Endothelial cell of umbilical vein (primary cell): ENCODE results near the gene SH3BGRL. TPM values are rescaled to one million over a fixed set of nuclear protein-coding genes. Genes with fewer than 3 reads are reported as not detected.
"Not testable (repeated sequence)": the region's sequence is repeated elsewhere in the genome, so short reads cannot be mapped to it uniquely, and the experiment has no call there.

Experiments
- BruUV-seq: library from RNA; stranded (reverse); fragments of 400-500 nt; replicated peaks from 2 replicates; lab custom pipeline; 2021; lab: Mats Ljungman, UMichigan
- CTCF ChIA-PET: fragments of 300-600, 350-600 bp; sonication (Branson Sonifier 250); formaldehyde crosslinking; loops from one replicate; lab custom pipeline; 2021; ENCODE audit warnings: antibody characterized with exemption, inconsistent platforms; lab: Charles Lee
- POLR2A ChIA-PET: fragments of 300-600, 350-600 bp; sonication (Branson Sonifier 250); formaldehyde crosslinking; loops from one replicate; lab custom pipeline; 2021; ENCODE audit warnings: antibody characterized with exemption, inconsistent platforms; lab: Charles Lee
- DNase-seq: peaks from one replicate; pipeline ENCODE4 v3.0.0-alpha.2; 2011; ENCODE audit warnings: low read depth, low spot score
- FAIRE-seq: peaks from 2 replicates; lab custom pipeline; 2011; peaks lifted over from hg19 to GRCh38; lab: Jason Lieb, UNC
- H2AFZ ChIP-seq: 2 replicates; pipeline ENCODE4 v1.6.0; 2012; ENCODE audit warnings: low read depth, low read length, control low read depth, inconsistent platforms
- H3K27ac ChIP-seq: 2 replicates; pipeline ENCODE4 v1.5.1; 2011; ENCODE audit warnings: low read depth, mild to moderate bottlenecking, control low read depth, low read length, moderate library complexity; ENCODE audit not compliant: insufficient read depth
- H3K27me3 ChIP-seq, 2 experiments: 2 replicates each; pipeline versions ENCODE4 v1.6.0 to v1.6.1; 2011; ENCODE audit warnings: low read length in 2 of 2, mixed read lengths in 1 of 2; ENCODE audit not compliant: control insufficient read depth in 2 of 2, insufficient read depth in 2 of 2
- H3K36me3 ChIP-seq, 2 experiments: 2 replicates in 1 of 2; 3 replicates in 1 of 2; pipeline ENCODE4 v1.5.1; 2011; ENCODE audit warnings: low read length in 2 of 2, mild to moderate bottlenecking in 1 of 2, moderate library complexity in 1 of 2; ENCODE audit not compliant: control insufficient read depth in 2 of 2, insufficient read depth in 2 of 2; ENCODE audit errors: extremely low read depth in 1 of 2
- H3K4me1 ChIP-seq: 3 replicates; pipeline ENCODE4 v1.5.1; 2011; ENCODE audit warnings: mild to moderate bottlenecking, low read length; ENCODE audit not compliant: control insufficient read depth, insufficient read depth; ENCODE audit errors: extremely low read depth
- H3K4me2 ChIP-seq: 2 replicates; pipeline ENCODE4 v1.6.1; 2011; ENCODE audit warnings: low read length, control low read depth, mixed read lengths; ENCODE audit not compliant: insufficient read depth
- H3K4me3 ChIP-seq, 3 experiments: fragments of 200-600 bp in 1 of 3; sonication (generic), shearing (Covaris generic) in 1 of 3; replicated peaks in 1 of 3; 2 replicates each; pipeline ENCODE4 v1.5.1; 2011 to 2016; ENCODE audit warnings: control low read depth in 3 of 3, low read length in 3 of 3, mild to moderate bottlenecking in 2 of 3, inconsistent platforms in 1 of 3, low read depth in 1 of 3, moderate library complexity in 1 of 3; ENCODE audit not compliant: insufficient read depth in 1 of 3
- H3K79me2 ChIP-seq: 2 replicates; pipeline ENCODE4 v1.6.0; 2012; ENCODE audit warnings: low read length, inconsistent platforms; ENCODE audit not compliant: control insufficient read depth, insufficient read depth
- H3K9ac ChIP-seq: replicated peaks from 2 replicates; pipeline ENCODE3; 2011; ENCODE audit warnings: low read length, control low read depth; ENCODE audit not compliant: insufficient read depth; ENCODE audit errors: extremely low read depth
- H3K9me1 ChIP-seq: replicated peaks from 3 replicates; pipeline ENCODE4 v1.6.0; 2011; ENCODE audit warnings: mild to moderate bottlenecking, low read length; ENCODE audit not compliant: control insufficient read depth, insufficient read depth; ENCODE audit errors: extremely low read depth
- H3K9me3 ChIP-seq: replicated peaks from 2 replicates; pipeline ENCODE4 v1.5.1; 2012; ENCODE audit warnings: low read length, inconsistent platforms; ENCODE audit not compliant: control insufficient read depth, insufficient read depth
- H4K20me1 ChIP-seq: replicated peaks from 2 replicates; pipeline ENCODE3; 2011; ENCODE audit warnings: mild to moderate bottlenecking, low read length; ENCODE audit not compliant: control insufficient read depth, insufficient read depth; ENCODE audit errors: extremely low read depth
- CTCF ChIP-seq, 2 donors: IDR thresholded peaks; 1 replicate in 1 of 2; 2 replicates in 1 of 2; pipeline ENCODE4 v1.5.1; 2011; ENCODE audit warnings: low read length in 2 of 2, mild to moderate bottlenecking in 2 of 2, moderate library complexity in 2 of 2, control low read depth in 1 of 2, inconsistent platforms in 1 of 2, low read depth in 1 of 2; ENCODE audit not compliant: insufficient read depth in 1 of 2; ENCODE audit errors: extremely low read depth in 1 of 2
- POLR2A ChIP-seq: IDR thresholded peaks from 2 replicates; pipeline ENCODE4 v1.6.1; 2012; ENCODE audit warnings: low read depth, mild to moderate bottlenecking, control low read depth, low read length
- dilution Hi-C: fragments of 300-500 bp; cut with MboI; formaldehyde crosslinking; loops from one replicate; pipeline ENCODE4 v1.15.0; 2019; ENCODE audit warnings: low sequenced_read_pairs; ENCODE audit not compliant: extremely low pct_ligation_motif_present
- intact Hi-C: fragments of 100-400 bp; cut with micrococcal nuclease; formaldehyde crosslinking; loops from one replicate; pipeline ENCODE4 v1.10.0; 2022
- polyA plus RNA-seq, 4 experiments: library from polyadenylated mRNA; depleted of rRNA in 3 of 4; stranded (reverse) in 3 of 4; unstranded in 1 of 4; fragments of >200 nt; gene quantifications; 2 replicates each; pipeline versions ENCODE4 v1.2.1 to v1.2.3, GENCODE V29; 2011 to 2012; ENCODE audit warnings: missing spikeins in 1 of 4
- total RNA-seq: library from RNA; stranded (reverse); gene quantifications from 2 replicates; pipeline ENCODE4 v1.2.3, GENCODE V29; 2021

Gene SH3BGRL
- total and polyA plus RNA-seq, 2 donors (not counting 3 experiments of a cell fraction or from before 2014, with no cell fraction given): 45.6 to 65.7 TPM

GRCh38 chrX:81316163-81316562, 114.3 kb downstream of the SH3BGRL start:
- FAIRE-seq (no peak), DNase-seq (no peak)
- Histone ChIP-seq H3K9ac (no peak overlapping the region), H3K4me1 (no peaks in the 10 kb centered on the region), H3K27me3 (no peaks in the 10 kb centered on the region), H3K79me2 (no peaks in the 10 kb centered on the region), H3K27ac (no peak overlapping the region), H3K36me3 (no peaks in the 10 kb centered on the region), H3K9me1 (no peaks in the 10 kb centered on the region), H3K4me3 (no peak overlapping the region), H2AFZ (no peak overlapping the region), H4K20me1 (no peaks in the 10 kb centered on the region), H3K4me2 (no peak overlapping the region), H3K9me3 (no peaks in the 10 kb centered on the region)
- BruUV-seq: no TSS peak
- ChIA-PET CTCF (no interaction called here), POLR2A (no interaction called here)
- dilution Hi-C loops (no loop called here), intact Hi-C loops (no loop called here)
- TF ChIP-seq CTCF (IDR thresholded peaks at IDR 0.05; ENCODE audit: extremely low read depth in 1 of 2, insufficient read depth in 1 of 2, low read depth in 1 of 2, low read length in 2 of 2) (no peak), POLR2A (no peak)

GRCh38 chrX:81331653-81332052, 129.8 kb downstream of the SH3BGRL start:
- H2AFZ ChIP-seq, H3K27ac ChIP-seq, FAIRE-seq, dilution Hi-C loops, H3K9me3 ChIP-seq, H3K36me3 ChIP-seq, DNase-seq, H3K9me1 ChIP-seq, CTCF ChIA-PET, H3K4me1 ChIP-seq, H4K20me1 ChIP-seq, BruUV-seq, H3K4me3 ChIP-seq, intact Hi-C loops, H3K4me2 ChIP-seq, H3K79me2 ChIP-seq, H3K9ac ChIP-seq, H3K27me3 ChIP-seq: not testable (repeated sequence)
- POLR2A ChIA-PET: interaction anchor here (0.7 kb wide), 1 partner anchor 10 kb away, joined by 5 read pairs; no protein-coding TSS in a partner anchor
